Panc1 (cell line): ENCODE data around the gene ZSCAN22.

ENCODE experiments used
- CTCF ChIP-seq: fragments of 450-650 bp; IDR thresholded peaks from 2 replicates; pipeline ENCODE4 v1.5.1; 2017; ENCODE audit warnings: mild to moderate bottlenecking
- POLR2AphosphoS5 ChIP-seq: IDR thresholded peaks from 2 replicates; pipeline ENCODE4 v1.6.1; 2012; ENCODE audit warnings: mild to moderate bottlenecking, low read depth, low read length, moderate library complexity
- REST ChIP-seq, 2 experiments: IDR thresholded peaks; 2 replicates each; pipeline ENCODE4 v1.6.1; 2011 to 2012; ENCODE audit warnings: low read depth in 2 of 2, control low read depth in 1 of 2, low read length in 1 of 2, mild to moderate bottlenecking in 1 of 2, moderate library complexity in 1 of 2; ENCODE audit not compliant: insufficient read depth in 1 of 2
- SIN3A ChIP-seq: IDR thresholded peaks from 2 replicates; pipeline ENCODE4 v1.6.1; 2012; ENCODE audit warnings: low read depth, mild to moderate bottlenecking, low read length, moderate library complexity, borderline replicate concordance; ENCODE audit not compliant: insufficient read depth

GRCh38 chr19:58335630-58336029 lies 8.8 kb downstream of the ZSCAN22 start:
- TF ChIP-seq REST (IDR thresholded peaks at IDR 0.05; ENCODE audit: insufficient read depth in 1 of 2, low read depth in 2 of 2, low read length in 1 of 2) (no peak), CTCF (no peak), POLR2AphosphoS5 (no peak), SIN3A (no peak)
